ENCODE data around the gene LY6G5B.

The LY6G5B gene

GRCh38 chr6:31631209-31631608 is 38.6 kb upstream of the LY6G5B start:
- Histone ChIP-seq H3F3A (ENCODE audit: insufficient read depth, low read length) (peaks cover 7% of the 10 kb centered on the region; the same call in 1 of the 2 replicates), H2AFZ (ENCODE audit: low read length) (no peak overlapping the region), H3K4me2 (ENCODE audit: low read depth, low read length) (no peak overlapping the region)

GRCh38 chr6:31631681-31632278 is 38.0 kb upstream of the LY6G5B start:
- no peak for TF ChIP-seq CTCF (IDR thresholded peaks at IDR 0.05; ENCODE audit: low read length)
- no peak for TF ChIP-seq EZH2phosphoT487 (IDR thresholded peaks at IDR 0.05; ENCODE audit: low read length)
- TF ChIP-seq EZH2 (optimal IDR thresholded peaks at IDR 0.05; ENCODE audit: low read depth, low read length) = no peak
- no peak overlapping the region for H3K4me3 ChIP-seq (ENCODE audit: low read length)
- H2AFZ ChIP-seq (ENCODE audit: low read length) = no peak overlapping the region
- no peaks in the 10 kb centered on the region for H3K27me3 ChIP-seq (replicated peaks; ENCODE audit: insufficient read depth, low read length)
- H3K4me1 ChIP-seq (ENCODE audit: low read length) = no peaks in the 10 kb centered on the region
- no peaks in the 10 kb centered on the region for H3K9me2 ChIP-seq (replicated peaks; ENCODE audit: insufficient read depth, low read length)
- peaks cover 10% of the 10 kb centered on the region for H3K36me3 ChIP-seq (replicated peaks; ENCODE audit: insufficient read depth, low read length)
- no peaks in the 10 kb centered on the region for H3K9me3 ChIP-seq (replicated peaks; ENCODE audit: insufficient read depth, low read length)
- peaks cover 9% of the 10 kb centered on the region; the same call in 1 of the 2 replicates for H3F3A ChIP-seq (ENCODE audit: insufficient read depth, low read length)
- no peak overlapping the region for H3K4me2 ChIP-seq (ENCODE audit: low read depth, low read length)
- H4K20me1 ChIP-seq (ENCODE audit: insufficient read depth, low read length) = no peaks in the 10 kb centered on the region; the same call in 1 of the 2 replicates
- no peak overlapping the region for H3K9ac ChIP-seq (ENCODE audit: low read length)
- no peak overlapping the region for H3K27ac ChIP-seq (ENCODE audit: low read length)
- DNase-seq = no peak
- H3K79me2 ChIP-seq (ENCODE audit: low read length) = peaks cover 54% of the 10 kb centered on the region

More at GRCh38 chr6:31631209-31631608, 38.6 kb upstream of the LY6G5B start:
- Histone ChIP-seq H3K9me3 (replicated peaks; ENCODE audit: insufficient read depth, low read length) (no peaks in the 10 kb centered on the region), H3K79me2 (ENCODE audit: low read length) (peaks cover 60% of the 10 kb centered on the region), H3K27me3 (replicated peaks; ENCODE audit: insufficient read depth, low read length) (no peaks in the 10 kb centered on the region), H3K27ac (ENCODE audit: low read length) (no peak overlapping the region), H3K4me3 (ENCODE audit: low read length) (no peak overlapping the region), H3K9ac (ENCODE audit: low read length) (no peak overlapping the region), H3K9me2 (replicated peaks; ENCODE audit: insufficient read depth, low read length) (no peaks in the 10 kb centered on the region), H4K20me1 (ENCODE audit: insufficient read depth, low read length) (no peaks in the 10 kb centered on the region; the same call in 1 of the 2 replicates), H3K4me1 (ENCODE audit: low read length) (no peaks in the 10 kb centered on the region), H3K36me3 (replicated peaks; ENCODE audit: insufficient read depth, low read length) (peaks cover 13% of the 10 kb centered on the region)
- DNase-seq = no peak
- no peak for TF ChIP-seq EZH2 (optimal IDR thresholded peaks at IDR 0.05; ENCODE audit: low read depth, low read length)
- TF ChIP-seq EZH2phosphoT487 (IDR thresholded peaks at IDR 0.05; ENCODE audit: low read length) = no peak
- TF ChIP-seq CTCF (IDR thresholded peaks at IDR 0.05; ENCODE audit: low read length) = no peak

DNA sequence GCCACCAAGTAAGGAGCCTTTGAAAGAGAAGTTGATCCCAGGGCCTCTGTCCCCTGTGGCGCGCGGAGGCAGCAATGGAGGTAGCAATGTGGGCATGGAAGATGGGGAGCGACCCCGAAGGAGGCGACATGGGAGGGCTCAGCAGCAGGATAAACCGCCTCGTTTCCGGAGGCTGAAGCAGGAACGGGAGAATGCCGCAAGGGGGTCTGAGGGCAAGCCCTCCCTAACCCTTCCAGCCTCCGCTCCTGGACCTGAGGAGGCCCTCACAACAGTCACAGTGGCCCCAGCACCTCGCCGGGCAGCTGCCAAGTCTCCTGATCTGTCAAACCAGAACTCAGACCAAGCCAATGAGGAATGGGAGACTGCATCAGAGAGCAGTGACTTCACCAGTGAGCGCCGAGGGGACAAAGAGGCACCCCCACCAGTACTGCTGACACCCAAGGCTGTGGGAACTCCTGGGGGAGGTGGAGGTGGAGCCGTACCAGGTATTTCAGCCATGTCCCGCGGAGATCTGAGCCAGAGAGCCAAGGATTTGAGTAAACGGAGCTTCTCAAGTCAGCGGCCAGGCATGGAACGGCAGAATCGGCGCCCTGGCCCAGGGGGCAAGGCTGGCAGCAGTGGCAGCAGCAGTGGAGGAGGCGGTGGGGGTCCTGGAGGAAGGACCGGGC is 37.4 kb upstream of the LY6G5B start:
- TF ChIP-seq EZH2 (optimal IDR thresholded peaks at IDR 0.05; ENCODE audit: low read depth, low read length) (no peak), CTCF (IDR thresholded peaks at IDR 0.05; ENCODE audit: low read length) (no peak), EZH2phosphoT487 (IDR thresholded peaks at IDR 0.05; ENCODE audit: low read length) (no peak)
- no peaks in the 10 kb centered on the region; the same call in 1 of the 2 replicates for H4K20me1 ChIP-seq (ENCODE audit: insufficient read depth, low read length)
- H3K9me3 ChIP-seq (replicated peaks; ENCODE audit: insufficient read depth, low read length) = no peaks in the 10 kb centered on the region

More for the DNA sequence above, 37.4 kb upstream of the LY6G5B start:
- Histone ChIP-seq H2AFZ (ENCODE audit: low read length) (no peak overlapping the region), H3K36me3 (replicated peaks; ENCODE audit: insufficient read depth, low read length) (peaks cover 9% of the 10 kb centered on the region), H3K27ac (ENCODE audit: low read length) (no peak overlapping the region), H3F3A (ENCODE audit: insufficient read depth, low read length) (peaks cover 13% of the 10 kb centered on the region; the same call in 1 of the 2 replicates), H3K9me2 (replicated peaks; ENCODE audit: insufficient read depth, low read length) (no peaks in the 10 kb centered on the region), H3K27me3 (replicated peaks; ENCODE audit: insufficient read depth, low read length) (no peaks in the 10 kb centered on the region), H3K4me3 (ENCODE audit: low read length) (no peak overlapping the region), H3K4me1 (ENCODE audit: low read length) (no peaks in the 10 kb centered on the region), H3K4me2 (ENCODE audit: low read depth, low read length) (no peak overlapping the region), H3K9ac (ENCODE audit: low read length) (no peak overlapping the region), H3K79me2 (ENCODE audit: low read length) (peaks cover 48% of the 10 kb centered on the region)
- DNase-seq = no peak
